Keratinocyte (primary cell): ENCODE results near the gene TINAG.

Experiments
- CTCF ChIP-seq, 3 experiments: IDR thresholded peaks in 1 of 3; conservative IDR thresholded peaks in 1 of 3; optimal IDR thresholded peaks in 1 of 3; 2 replicates in 2 of 3; 3 replicates in 1 of 3; pipeline versions ENCODE3 to v1.5.1; 2011; ENCODE audit warnings: low read length in 3 of 3, mild to moderate bottlenecking in 3 of 3, moderate library complexity in 2 of 3, control low read depth in 1 of 3, inconsistent platforms in 1 of 3; ENCODE audit not compliant: insufficient read depth in 2 of 3; ENCODE audit errors: extremely low read depth in 1 of 3
- EZH2 ChIP-seq: IDR thresholded peaks from one replicate; pipeline ENCODE4 v1.6.1; 2012; ENCODE audit warnings: inconsistent platforms, mild to moderate bottlenecking, low read length, moderate library complexity

GRCh38 chr6:54427396-54427937 is 119.2 kb downstream of the TINAG start:
- no peak for TF ChIP-seq CTCF (optimal IDR thresholded peaks at IDR 0.05 in 1 of 3, IDR thresholded peaks at IDR 0.05 in 1 of 3, conservative IDR thresholded peaks at IDR 0.05 in 1 of 3; ENCODE audit: extremely low read depth in 1 of 3, insufficient read depth in 2 of 3, low read length in 3 of 3)
- no peak for TF ChIP-seq EZH2
